ENCODE measurements around the gene METTL23.

- no peak for TF ChIP-seq CTCF (IDR thresholded peaks at IDR 0.05; ENCODE audit: insufficient read depth, low read length, poor library complexity, severe bottlenecking)
- TF ChIP-seq EZH2phosphoT487 (conservative IDR thresholded peaks at IDR 0.05; ENCODE audit: low read length) = no peak
These were observed 30.6 kb downstream of the METTL23 start for GRCh38 chr17:76757256-76757655.
